ENCODE data around the gene APOBEC2.

DNA sequence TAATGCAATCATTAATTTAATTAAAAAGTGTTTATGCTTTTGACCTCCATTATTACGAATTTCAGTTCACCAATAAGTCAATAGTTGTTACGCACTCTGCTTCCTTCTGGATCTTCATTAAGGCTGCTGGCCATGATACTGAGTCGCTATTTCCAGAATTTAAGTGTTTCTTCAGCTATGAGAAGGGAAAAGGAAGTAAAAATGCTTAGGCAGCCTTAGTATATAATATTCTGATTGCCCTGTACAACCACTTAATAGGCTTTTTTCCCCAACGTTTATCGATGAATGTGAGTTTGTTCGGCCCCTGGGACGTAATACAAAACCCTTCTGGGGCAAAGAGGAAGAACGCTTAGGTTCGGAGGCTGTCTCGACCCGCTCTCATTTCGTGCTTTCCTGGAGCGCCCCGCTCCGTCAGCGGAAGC is 18.5 kb downstream of the APOBEC2 start:
- TF ChIP-seq, protein P1, sequence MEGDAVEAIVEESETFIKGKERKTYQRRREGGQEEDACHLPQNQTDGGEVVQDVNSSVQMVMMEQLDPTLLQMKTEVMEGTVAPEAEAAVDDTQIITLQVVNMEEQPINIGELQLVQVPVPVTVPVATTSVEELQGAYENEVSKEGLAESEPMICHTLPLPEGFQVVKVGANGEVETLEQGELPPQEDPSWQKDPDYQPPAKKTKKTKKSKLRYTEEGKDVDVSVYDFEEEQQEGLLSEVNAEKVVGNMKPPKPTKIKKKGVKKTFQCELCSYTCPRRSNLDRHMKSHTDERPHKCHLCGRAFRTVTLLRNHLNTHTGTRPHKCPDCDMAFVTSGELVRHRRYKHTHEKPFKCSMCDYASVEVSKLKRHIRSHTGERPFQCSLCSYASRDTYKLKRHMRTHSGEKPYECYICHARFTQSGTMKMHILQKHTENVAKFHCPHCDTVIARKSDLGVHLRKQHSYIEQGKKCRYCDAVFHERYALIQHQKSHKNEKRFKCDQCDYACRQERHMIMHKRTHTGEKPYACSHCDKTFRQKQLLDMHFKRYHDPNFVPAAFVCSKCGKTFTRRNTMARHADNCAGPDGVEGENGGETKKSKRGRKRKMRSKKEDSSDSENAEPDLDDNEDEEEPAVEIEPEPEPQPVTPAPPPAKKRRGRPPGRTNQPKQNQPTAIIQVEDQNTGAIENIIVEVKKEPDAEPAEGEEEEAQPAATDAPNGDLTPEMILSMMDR (IDR thresholded peaks at IDR 0.05; ENCODE audit: low read depth, low read length) = 0 out of 2 replicates have a peak, but pooled peaks have one; percentile 16
- TF ChIP-seq EZH2phosphoT487 (IDR thresholded peaks at IDR 0.05; ENCODE audit: low read depth) = no peak

Data from OCI-LY3 (cell line).